ENCODE results near the gene TOM1. TPM values are rescaled to one million over a fixed set of nuclear protein-coding genes. Genes with fewer than 3 reads are reported as not detected.
A peak's percentile ranks its signal among the peaks of the same experiment; 100 is the strongest.

Gene TOM1
- total RNA-seq, 4 donors from 2014 or later, result 127 to 162 (median 143) TPM

GRCh38 chr22:35301372-35301874 is 1.7 kb downstream of the TOM1 start:
- no peak overlapping the region for H3K4me3 ChIP-seq (ENCODE audit: low read depth, poor library complexity, severe bottlenecking)
- 48 to 50% methylated on average over 17 of the region's 17 CpGs for WGBS, 2 donors
- DNase-seq (ENCODE audit: low spot score in 2 of 2), result peak; percentile 60 to 91
- TF ChIP-seq CTCF (IDR thresholded peaks at IDR 0.05) (no peak), POLR2A (IDR thresholded peaks at IDR 0.05) (no peak)
- intact Hi-C loops (cut with DNase I; ENCODE audit: low total_unique reads), result no loop called here

DNA sequence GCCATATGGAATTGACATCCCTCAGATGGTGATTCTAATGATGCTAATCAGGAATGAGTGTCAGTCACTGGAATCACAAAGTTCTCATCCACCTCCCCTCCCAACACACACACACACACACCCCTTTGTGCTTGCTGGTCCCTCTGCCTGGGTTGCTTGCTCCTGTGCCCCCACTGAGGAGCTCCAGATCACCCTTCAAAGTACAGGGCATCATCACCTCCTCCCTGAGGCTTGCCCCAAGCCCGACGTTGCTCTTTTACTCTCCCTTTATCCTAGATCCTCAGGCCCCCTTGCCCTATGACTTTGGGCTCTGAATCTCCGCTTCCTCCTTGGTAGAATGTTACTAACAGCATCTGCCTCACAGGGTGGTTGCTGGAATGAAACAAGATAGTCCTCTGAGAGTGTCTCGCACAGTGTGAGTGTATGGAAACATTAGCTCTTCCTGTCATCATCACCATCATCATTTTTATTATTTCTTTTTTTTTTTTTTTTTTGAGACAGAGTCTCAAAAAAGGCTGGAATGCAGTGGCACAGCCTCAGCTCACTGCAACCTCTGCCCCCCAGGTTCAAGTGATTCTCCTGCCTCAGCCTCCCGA is 3.4 kb downstream of the TOM1 start:
- DNase-seq (ENCODE audit: low spot score in 2 of 2), result no peak
- H3K4me3 ChIP-seq (ENCODE audit: low read depth, poor library complexity, severe bottlenecking), result no peak overlapping the region
- WGBS, 2 donors, result 87 to 89% methylated on average over 5 of the region's 5 CpGs
- intact Hi-C loops (cut with DNase I; ENCODE audit: low total_unique reads), result no loop called here
- TF ChIP-seq POLR2A (IDR thresholded peaks at IDR 0.05) (no peak), CTCF (IDR thresholded peaks at IDR 0.05) (no peak)

- 82 to 89% methylated on average over 8 of the region's 8 CpGs for WGBS, 2 donors
- intact Hi-C loops (cut with DNase I; ENCODE audit: low total_unique reads), result no loop called here
- TF ChIP-seq CTCF (IDR thresholded peaks at IDR 0.05), result no peak
- no peak for TF ChIP-seq POLR2A (IDR thresholded peaks at IDR 0.05)
- no peak overlapping the region for H3K4me3 ChIP-seq (ENCODE audit: low read depth, poor library complexity, severe bottlenecking)
- no peak for DNase-seq (ENCODE audit: low spot score in 2 of 2)
These were observed 5.9 kb downstream of the TOM1 start for GRCh38 chr22:35305525-35306070.

DNA sequence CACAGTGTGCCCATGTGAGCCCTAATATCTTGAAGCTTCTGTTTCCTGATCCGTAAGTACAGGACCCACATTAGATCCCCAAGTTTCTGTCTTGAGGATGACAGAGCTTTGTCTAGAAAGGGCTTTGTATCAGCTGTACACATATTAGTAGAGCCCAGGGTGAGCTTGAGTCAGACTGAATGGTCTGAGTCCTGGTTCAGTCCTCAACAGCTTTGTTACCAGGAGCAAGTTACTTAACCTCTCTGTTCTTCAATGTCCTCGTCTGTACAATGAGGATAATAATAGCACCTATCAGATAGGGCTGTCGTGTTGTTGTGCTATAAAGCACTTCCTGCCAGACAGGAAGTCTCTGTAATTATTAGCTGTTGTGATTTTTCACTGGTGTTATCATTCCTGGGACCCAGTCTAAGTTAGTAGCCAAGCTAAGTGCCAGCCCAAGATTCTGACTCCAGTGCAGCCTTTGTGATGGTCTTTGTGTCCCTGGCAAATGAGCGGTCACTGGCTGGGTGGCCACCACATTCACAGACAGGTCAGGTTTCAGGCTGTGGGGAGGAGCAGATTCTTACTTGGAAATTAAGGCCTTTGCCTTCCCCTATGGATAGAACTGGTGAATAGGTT is 6.8 kb downstream of the TOM1 start:
- no peak for DNase-seq (ENCODE audit: low spot score in 2 of 2)
- intact Hi-C loops (cut with DNase I; ENCODE audit: low total_unique reads), result no loop called here
- H3K4me3 ChIP-seq (ENCODE audit: low read depth, poor library complexity, severe bottlenecking), result no peak overlapping the region
- 53 to 55% methylated on average over 4 of the region's 4 CpGs for WGBS, 2 donors
- no peak for TF ChIP-seq CTCF (IDR thresholded peaks at IDR 0.05)
- TF ChIP-seq POLR2A (IDR thresholded peaks at IDR 0.05), result no peak

DNA sequence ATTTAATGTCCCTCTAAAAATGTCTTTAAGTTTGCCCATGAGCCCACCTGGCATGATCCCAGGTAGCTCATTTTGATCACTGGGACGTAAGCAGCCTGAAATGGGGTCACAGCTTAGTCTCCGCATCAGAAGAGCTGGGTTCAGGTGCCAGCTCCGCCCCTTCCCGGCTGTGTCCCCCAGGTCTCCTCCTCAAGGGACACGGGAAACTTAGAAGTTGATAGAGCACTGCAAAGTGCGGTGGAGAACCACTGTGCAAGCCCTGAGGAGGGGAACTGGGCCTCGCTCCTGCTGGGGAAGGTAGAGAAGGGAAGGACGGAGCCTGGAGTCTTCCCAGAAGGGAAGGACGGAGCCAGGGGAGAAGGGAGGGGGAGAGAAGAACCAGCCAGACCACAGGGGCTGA is 7.7 kb downstream of the TOM1 start:
- TF ChIP-seq CTCF (IDR thresholded peaks at IDR 0.05) (no peak), POLR2A (IDR thresholded peaks at IDR 0.05) (no peak)
- H3K4me3 ChIP-seq (ENCODE audit: low read depth, poor library complexity, severe bottlenecking), result no peak overlapping the region
- 83 to 88% methylated on average over 9 of the region's 9 CpGs for WGBS, 2 donors
- DNase-seq (ENCODE audit: low spot score in 2 of 2), result no peak
- intact Hi-C loops (cut with DNase I; ENCODE audit: low total_unique reads), result no loop called here
